Measurements from ENCODE around the gene NEK7. TPM values are rescaled to one million over a fixed set of nuclear protein-coding genes. Genes with fewer than 3 reads are reported as not detected.

Gene NEK7
- total RNA-seq, 1 experiment from 2014 or later: 51.1 TPM

GRCh38 chr1:198258491-198258890, 101.7 kb downstream of the NEK7 start:
- Mint-ChIP-seq H3K4me3 (ENCODE audit: unreplicated experiment) (no peak overlapping the region), H3K4me1 (ENCODE audit: insufficient read depth, unreplicated experiment) (peaks cover 26% of the 10 kb centered on the region), H3K27me3 (ENCODE audit: insufficient read depth, unreplicated experiment) (no peaks in the 10 kb centered on the region), H3K9me3 (ENCODE audit: unreplicated experiment) (no peaks in the 10 kb centered on the region), H3K36me3 (ENCODE audit: insufficient read depth, unreplicated experiment) (no peaks in the 10 kb centered on the region), H3K27ac (ENCODE audit: low read depth, unreplicated experiment) (peak overlapping the region; percentile 90)
- intact Hi-C loops (cut with micrococcal nuclease): loop anchor here (2.0 to 10.0 kb wide), 4 partner anchors 102 to 426 kb away; partner anchors contain the start of gene NEK7
- TF ChIP-seq, protein P1, sequence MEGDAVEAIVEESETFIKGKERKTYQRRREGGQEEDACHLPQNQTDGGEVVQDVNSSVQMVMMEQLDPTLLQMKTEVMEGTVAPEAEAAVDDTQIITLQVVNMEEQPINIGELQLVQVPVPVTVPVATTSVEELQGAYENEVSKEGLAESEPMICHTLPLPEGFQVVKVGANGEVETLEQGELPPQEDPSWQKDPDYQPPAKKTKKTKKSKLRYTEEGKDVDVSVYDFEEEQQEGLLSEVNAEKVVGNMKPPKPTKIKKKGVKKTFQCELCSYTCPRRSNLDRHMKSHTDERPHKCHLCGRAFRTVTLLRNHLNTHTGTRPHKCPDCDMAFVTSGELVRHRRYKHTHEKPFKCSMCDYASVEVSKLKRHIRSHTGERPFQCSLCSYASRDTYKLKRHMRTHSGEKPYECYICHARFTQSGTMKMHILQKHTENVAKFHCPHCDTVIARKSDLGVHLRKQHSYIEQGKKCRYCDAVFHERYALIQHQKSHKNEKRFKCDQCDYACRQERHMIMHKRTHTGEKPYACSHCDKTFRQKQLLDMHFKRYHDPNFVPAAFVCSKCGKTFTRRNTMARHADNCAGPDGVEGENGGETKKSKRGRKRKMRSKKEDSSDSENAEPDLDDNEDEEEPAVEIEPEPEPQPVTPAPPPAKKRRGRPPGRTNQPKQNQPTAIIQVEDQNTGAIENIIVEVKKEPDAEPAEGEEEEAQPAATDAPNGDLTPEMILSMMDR (IDR thresholded peaks at IDR 0.05; ENCODE audit: unreplicated experiment): no peak
- peak; percentile 52 for DNase-seq (ENCODE audit: unreplicated experiment)
- BruUV-seq (replicated peaks): no TSS peak
- ChIA-PET CTCF (no interaction called here), POLR2A (interaction anchor here (0.7 to 1.3 kb wide), 7 partner anchors 10 to 671 kb away, joined by 3 to 8 read pairs (median 4); no protein-coding TSS in a partner anchor)

- TF ChIP-seq, protein P1 (IDR thresholded peaks at IDR 0.05; ENCODE audit: unreplicated experiment): no peak
- peak overlapping the region; percentile 54 for H3K4me3 Mint-ChIP-seq (ENCODE audit: unreplicated experiment)
- peak overlapping the region; percentile 90 for H3K27ac Mint-ChIP-seq (ENCODE audit: low read depth, unreplicated experiment)
- no peak for DNase-seq (ENCODE audit: unreplicated experiment)
- no peaks in the 10 kb centered on the region for H3K9me3 Mint-ChIP-seq (ENCODE audit: unreplicated experiment)
- H3K36me3 Mint-ChIP-seq (ENCODE audit: insufficient read depth, unreplicated experiment): no peaks in the 10 kb centered on the region
- H3K4me1 Mint-ChIP-seq (ENCODE audit: insufficient read depth, unreplicated experiment): peaks cover 22% of the 10 kb centered on the region
- intact Hi-C loops (cut with micrococcal nuclease): loop anchor here (2.0 to 10.0 kb wide), 4 partner anchors 103 to 425 kb away; partner anchors contain the start of gene NEK7
- no TSS peak for BruUV-seq (replicated peaks)
- ChIA-PET POLR2A (interaction anchor here (0.6 to 1.2 kb wide), 8 partner anchors 9 to 833 kb away, joined by 3 to 4 read pairs (median 3); no protein-coding TSS in a partner anchor), CTCF (interaction anchor here (0.6 to 1.3 kb wide), 5 partner anchors 12 to 231 kb away, joined by 3 to 7 read pairs (median 3); no protein-coding TSS in a partner anchor)
- H3K27me3 Mint-ChIP-seq (ENCODE audit: insufficient read depth, unreplicated experiment): no peaks in the 10 kb centered on the region
These were observed 102.7 kb downstream of the NEK7 start for GRCh38 chr1:198259333-198260074.

DNA sequence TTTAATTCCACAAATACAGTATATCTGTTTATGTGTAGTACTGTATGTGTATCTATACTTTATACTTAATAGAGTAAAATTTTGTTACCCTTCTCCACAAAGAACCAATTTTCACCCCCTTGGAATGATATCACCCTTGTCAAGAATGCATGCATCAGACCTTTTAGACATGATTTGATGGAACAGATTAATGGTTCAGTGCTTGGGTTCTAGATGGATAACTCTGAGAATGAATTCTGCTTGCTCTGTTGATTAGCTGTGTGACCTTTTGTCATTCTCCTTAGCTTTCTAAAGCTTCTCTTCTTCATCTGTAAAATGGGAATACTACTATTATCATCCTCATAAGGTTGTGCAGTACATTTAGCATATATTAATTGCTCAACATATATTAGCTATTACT, 105.1 kb downstream of the NEK7 start:
- DNase-seq (ENCODE audit: unreplicated experiment): no peak
- Mint-ChIP-seq H3K27ac (ENCODE audit: low read depth, unreplicated experiment) (no peak overlapping the region), H3K9me3 (ENCODE audit: unreplicated experiment) (no peaks in the 10 kb centered on the region), H3K36me3 (ENCODE audit: insufficient read depth, unreplicated experiment) (no peaks in the 10 kb centered on the region), H3K4me1 (ENCODE audit: insufficient read depth, unreplicated experiment) (peaks cover 28% of the 10 kb centered on the region), H3K4me3 (ENCODE audit: unreplicated experiment) (no peak overlapping the region), H3K27me3 (ENCODE audit: insufficient read depth, unreplicated experiment) (no peaks in the 10 kb centered on the region)
- no TSS peak for BruUV-seq (replicated peaks)
- intact Hi-C loops (cut with micrococcal nuclease): no loop called here
- TF ChIP-seq, protein P1 (IDR thresholded peaks at IDR 0.05; ENCODE audit: unreplicated experiment): no peak
- ChIA-PET CTCF (interaction anchor here (0.6 to 1.3 kb wide), 5 partner anchors 9 to 438 kb away, joined by 3 to 4 read pairs (median 3); no protein-coding TSS in a partner anchor), POLR2A (interaction anchor here (0.9 to 2.1 kb wide), 4 partner anchors 8 to 104 kb away, joined by 3 to 8 read pairs (median 4); no protein-coding TSS in a partner anchor)

- H3K4me3 Mint-ChIP-seq (ENCODE audit: unreplicated experiment): no peak overlapping the region
- H3K36me3 Mint-ChIP-seq (ENCODE audit: insufficient read depth, unreplicated experiment): no peaks in the 10 kb centered on the region
- H3K27me3 Mint-ChIP-seq (ENCODE audit: insufficient read depth, unreplicated experiment): no peaks in the 10 kb centered on the region
- H3K4me1 Mint-ChIP-seq (ENCODE audit: insufficient read depth, unreplicated experiment): peaks cover 28% of the 10 kb centered on the region
- CTCF ChIA-PET: interaction anchor here (0.7 to 1.3 kb wide), 2 partner anchors 14 to 18 kb away, joined by 3 read pairs; no protein-coding TSS in a partner anchor
- TF ChIP-seq, protein P1 (IDR thresholded peaks at IDR 0.05; ENCODE audit: unreplicated experiment): no peak
- BruUV-seq (replicated peaks): no TSS peak
- DNase-seq (ENCODE audit: unreplicated experiment): no peak
- H3K9me3 Mint-ChIP-seq (ENCODE audit: unreplicated experiment): no peaks in the 10 kb centered on the region
- POLR2A ChIA-PET: interaction anchor here (0.7 to 2.1 kb wide), 3 partner anchors 10 to 1696 kb away, joined by 3 to 5 read pairs (median 3); partner anchors contain the start of gene NEK7
- intact Hi-C loops (cut with micrococcal nuclease): no loop called here
- no peak overlapping the region for H3K27ac Mint-ChIP-seq (ENCODE audit: low read depth, unreplicated experiment)
These were observed 106.4 kb downstream of the NEK7 start for GRCh38 chr1:198263186-198263585.

Measured in MCF 10A (cell line).